GM13977 (cell line): Measurements from ENCODE around the gene CYP26A1.

ENCODE experiments used
- DNase-seq: peaks from one replicate; pipeline ENCODE4 v3.0.0; 2012; ENCODE audit warnings: low spot score
- CTCF ChIP-seq: IDR thresholded peaks from 2 replicates; pipeline ENCODE4 v1.5.1; 2012; ENCODE audit warnings: mild to moderate bottlenecking, control low read depth; ENCODE audit not compliant: insufficient read depth; ENCODE audit errors: extremely low read depth, missing control alignments
- in situ Hi-C: fragments of 300-500 bp; cut with MboI; formaldehyde crosslinking; loops from one replicate; pipeline ENCODE4 v1.12.0; 2022; ENCODE audit warnings: low sequenced_read_pairs, low pct_unique_long_range_greater_than_20kb, mixed read lengths, inconsistent platforms; ENCODE audit not compliant: unreplicated experiment

Gene CYP26A1

GRCh38 chr10:93070378-93071176, 3.1 kb upstream of the CYP26A1 start:
- DNase-seq, result no peak
- TF ChIP-seq CTCF, result no peak
- in situ Hi-C loops, result loop anchor here (10.0 kb wide), 1 partner anchor 284 kb away; no protein-coding TSS in a partner anchor

GRCh38 chr10:93071177-93071472, 2.6 kb upstream of the CYP26A1 start:
- no peak for TF ChIP-seq CTCF
- DNase-seq, result no peak
- in situ Hi-C loops, result loop anchor here (10.0 kb wide), 1 partner anchor 284 kb away; no protein-coding TSS in a partner anchor

GRCh38 chr10:93071674-93072224, 1.9 kb upstream of the CYP26A1 start:
- TF ChIP-seq CTCF, result no peak

GRCh38 chr10:93072225-93072712, 1.4 kb upstream of the CYP26A1 start:
- in situ Hi-C loops, result loop anchor here (10.0 kb wide), 1 partner anchor 283 kb away; no protein-coding TSS in a partner anchor
- DNase-seq, result peak; percentile 50
- TF ChIP-seq CTCF, result no peak

More at GRCh38 chr10:93071674-93072224, 1.9 kb upstream of the CYP26A1 start:
- in situ Hi-C loops, result loop anchor here (10.0 kb wide), 1 partner anchor 283 kb away; no protein-coding TSS in a partner anchor
- peak; percentile 59 for DNase-seq

- DNase-seq, result peak; percentile 40
- no peak for TF ChIP-seq CTCF
- in situ Hi-C loops, result loop anchor here (10.0 kb wide), 1 partner anchor 282 kb away; no protein-coding TSS in a partner anchor
These were observed 767 bp upstream of the CYP26A1 start for GRCh38 chr10:93072713-93073538.

- TF ChIP-seq CTCF, result peak; percentile 16
- in situ Hi-C loops, result loop anchor here (10.0 kb wide), 1 partner anchor 281 kb away; no protein-coding TSS in a partner anchor
- DNase-seq, result no peak
These were observed 479 bp downstream of the CYP26A1 start for GRCh38 chr10:93074147-93074596.
